ENCODE data around the gene PHF2.

Gene PHF2

DNA sequence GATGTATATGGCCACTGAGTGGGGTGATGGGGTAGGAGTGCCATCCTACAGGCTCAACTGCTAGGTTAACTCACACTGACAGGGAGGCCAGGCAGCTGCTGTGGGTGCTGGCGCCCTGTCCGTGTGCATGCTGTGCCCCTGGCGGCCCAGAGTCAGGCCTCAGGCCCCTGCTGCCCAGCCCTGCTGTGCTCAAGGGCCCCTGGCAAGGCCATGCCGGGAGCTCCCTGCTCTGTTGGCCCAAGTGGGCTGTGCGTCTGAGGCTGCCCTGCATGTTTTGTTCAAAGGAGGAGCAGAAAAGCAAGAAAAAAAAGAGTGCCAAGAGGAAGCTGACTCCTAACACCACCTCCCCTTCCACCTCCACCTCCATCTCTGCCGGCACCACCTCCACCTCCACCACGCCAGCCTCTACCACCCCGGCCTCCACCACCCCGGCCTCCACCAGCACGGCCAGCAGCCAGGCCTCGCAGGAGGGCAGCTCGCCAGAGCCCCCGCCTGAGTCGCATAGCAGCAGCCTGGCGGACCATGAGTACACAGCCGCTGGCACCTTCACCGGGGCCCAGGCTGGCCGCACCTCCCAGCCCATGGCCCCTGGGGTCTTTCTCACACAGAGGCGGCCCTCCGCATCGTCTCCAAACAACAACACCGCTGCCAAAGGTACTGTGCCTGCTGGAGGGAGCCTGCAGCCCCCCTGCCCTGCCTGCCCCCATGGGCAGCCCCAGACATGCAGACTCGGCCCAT is 100.1 kb downstream of the PHF2 start:
- H3K27me3 Mint-ChIP-seq: peaks cover 0 to under 1% of the 10 kb centered on the region in 2 donors
- DNase-seq (no peak), ATAC-seq (replicated peaks) (no peak)
- H3K4me3 Mint-ChIP-seq: no peak overlapping the region
- peaks cover 2 to 3% of the 10 kb centered on the region in 2 donors for H3K9me3 Mint-ChIP-seq
- peak overlapping the region; percentile 67 for H3K27ac Mint-ChIP-seq
- H3K36me3 Mint-ChIP-seq: peaks cover 27 to 49% of the 10 kb centered on the region in 2 donors
- peaks cover 0 to under 1% of the 10 kb centered on the region in 2 donors for H3K4me1 Mint-ChIP-seq

DNA sequence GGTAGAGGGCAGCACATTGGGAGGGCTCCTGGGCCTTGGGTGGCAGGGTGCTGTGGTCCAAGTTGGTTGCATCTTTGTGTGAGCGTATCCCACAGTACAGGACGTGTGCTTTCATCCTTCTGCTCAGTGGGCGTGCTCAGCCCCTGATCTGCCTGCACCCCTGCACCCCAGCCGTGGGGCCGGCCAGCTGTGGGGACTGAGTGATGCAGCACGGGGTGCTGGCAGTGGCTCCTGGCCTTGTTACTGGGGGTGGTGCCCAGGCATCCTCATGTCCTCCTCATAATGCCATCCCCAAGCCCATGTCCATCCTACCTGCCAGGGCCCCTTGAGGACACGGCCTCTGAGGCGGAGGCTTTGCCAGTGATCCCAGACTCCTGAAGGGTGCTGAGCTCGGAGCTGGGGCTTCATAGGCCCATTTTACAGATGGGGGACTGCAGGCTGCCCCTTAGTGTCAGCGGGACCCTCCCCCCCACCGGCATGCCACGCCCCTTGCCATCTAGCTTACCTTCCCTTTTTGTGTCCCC is 100.7 kb downstream of the PHF2 start:
- H3K36me3 Mint-ChIP-seq: peaks cover 27 to 49% of the 10 kb centered on the region in 2 donors
- no peak overlapping the region for H3K4me3 Mint-ChIP-seq
- H3K27ac Mint-ChIP-seq: no peak overlapping the region
- DNase-seq (no peak), ATAC-seq (replicated peaks) (no peak)
- H3K9me3 Mint-ChIP-seq: peaks cover 2 to 3% of the 10 kb centered on the region in 2 donors
- peaks cover 6% of the 10 kb centered on the region in 2 donors for H3K27me3 Mint-ChIP-seq
- peaks cover 1 to 6% of the 10 kb centered on the region in 2 donors for H3K4me1 Mint-ChIP-seq

DNA sequence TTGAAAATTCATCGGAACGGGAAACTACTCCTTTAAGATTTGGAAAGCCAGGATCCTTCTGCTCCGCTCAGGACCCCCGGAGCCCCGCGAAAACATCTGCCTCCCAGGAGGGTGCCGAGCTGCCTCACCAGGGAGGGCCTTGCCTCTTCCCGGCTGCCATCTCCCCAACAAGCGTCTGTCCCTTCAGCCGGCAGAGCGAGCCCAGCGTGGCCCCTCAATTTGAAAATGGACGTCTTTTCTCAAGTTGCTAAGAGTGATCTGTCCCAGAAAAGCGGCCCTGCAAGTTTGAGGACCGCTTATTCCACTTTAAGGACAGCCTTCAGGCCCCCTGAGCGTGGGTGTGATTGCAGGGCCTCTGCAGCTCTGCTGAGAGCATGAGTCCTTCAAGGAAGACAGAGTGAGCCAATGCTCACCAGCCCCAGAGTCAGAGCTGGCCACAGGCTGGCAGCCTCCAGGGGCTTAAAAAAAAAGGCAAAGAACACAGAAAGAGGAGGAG is 101.3 kb downstream of the PHF2 start:
- Mint-ChIP-seq H3K4me3 (no peak overlapping the region), H3K27me3 (peaks cover 10 to 11% of the 10 kb centered on the region in 2 donors), H3K36me3 (peaks cover 27 to 46% of the 10 kb centered on the region in 2 donors), H3K4me1 (peaks cover 3 to 9% of the 10 kb centered on the region in 2 donors), H3K9me3 (peaks cover 2 to 3% of the 10 kb centered on the region in 2 donors), H3K27ac (no peak overlapping the region)
- no peak for DNase-seq
- ATAC-seq (replicated peaks): no peak

DNA sequence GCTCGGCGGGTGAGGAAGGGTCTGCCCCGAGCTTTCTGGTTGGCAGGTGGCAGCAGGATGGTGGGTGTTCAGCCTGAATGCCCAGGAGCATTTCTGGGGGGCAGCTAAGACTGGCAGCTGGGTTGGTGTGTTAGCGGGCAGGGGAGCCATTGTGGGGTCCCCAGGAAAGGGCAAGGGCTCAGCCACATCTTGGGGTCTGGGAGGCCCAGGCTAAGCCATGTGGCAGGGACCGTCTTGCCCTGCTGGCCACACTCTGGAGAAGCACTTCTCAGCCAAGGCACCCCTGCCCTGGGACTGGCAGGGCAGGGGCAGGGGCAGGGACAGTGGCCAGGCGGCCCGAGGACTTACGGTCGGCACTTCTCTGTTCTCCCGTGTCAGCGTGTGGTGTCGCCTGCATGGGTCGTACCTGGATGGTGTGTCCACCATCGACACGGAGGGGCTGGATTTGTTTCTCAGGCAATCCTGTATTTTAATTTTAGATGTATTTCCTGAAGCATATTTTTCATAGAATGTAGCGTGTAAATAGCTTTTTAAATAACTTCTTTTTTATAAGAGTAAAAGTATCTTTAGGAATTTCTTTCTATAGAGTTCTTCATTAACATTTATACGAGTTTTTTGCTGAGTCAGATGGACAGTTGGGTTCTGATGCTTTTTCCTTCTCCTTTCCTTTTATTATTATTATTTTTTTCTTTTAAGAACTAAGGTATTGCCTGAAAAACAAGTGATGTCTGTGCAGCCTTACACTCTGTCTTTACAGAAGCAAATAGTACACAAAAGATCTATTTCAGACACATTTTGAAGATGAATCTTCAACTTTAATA is 102.0 kb downstream of the PHF2 start:
- Mint-ChIP-seq H3K27me3 (peaks cover 10 to 16% of the 10 kb centered on the region in 2 donors), H3K4me3 (no peak overlapping the region), H3K27ac (no peak overlapping the region), H3K9me3 (peaks cover 2 to 3% of the 10 kb centered on the region in 2 donors), H3K36me3 (peaks cover 22 to 39% of the 10 kb centered on the region in 2 donors), H3K4me1 (peaks cover 3 to 9% of the 10 kb centered on the region in 2 donors)
- no peak for DNase-seq
- no peak for ATAC-seq (replicated peaks)

DNA sequence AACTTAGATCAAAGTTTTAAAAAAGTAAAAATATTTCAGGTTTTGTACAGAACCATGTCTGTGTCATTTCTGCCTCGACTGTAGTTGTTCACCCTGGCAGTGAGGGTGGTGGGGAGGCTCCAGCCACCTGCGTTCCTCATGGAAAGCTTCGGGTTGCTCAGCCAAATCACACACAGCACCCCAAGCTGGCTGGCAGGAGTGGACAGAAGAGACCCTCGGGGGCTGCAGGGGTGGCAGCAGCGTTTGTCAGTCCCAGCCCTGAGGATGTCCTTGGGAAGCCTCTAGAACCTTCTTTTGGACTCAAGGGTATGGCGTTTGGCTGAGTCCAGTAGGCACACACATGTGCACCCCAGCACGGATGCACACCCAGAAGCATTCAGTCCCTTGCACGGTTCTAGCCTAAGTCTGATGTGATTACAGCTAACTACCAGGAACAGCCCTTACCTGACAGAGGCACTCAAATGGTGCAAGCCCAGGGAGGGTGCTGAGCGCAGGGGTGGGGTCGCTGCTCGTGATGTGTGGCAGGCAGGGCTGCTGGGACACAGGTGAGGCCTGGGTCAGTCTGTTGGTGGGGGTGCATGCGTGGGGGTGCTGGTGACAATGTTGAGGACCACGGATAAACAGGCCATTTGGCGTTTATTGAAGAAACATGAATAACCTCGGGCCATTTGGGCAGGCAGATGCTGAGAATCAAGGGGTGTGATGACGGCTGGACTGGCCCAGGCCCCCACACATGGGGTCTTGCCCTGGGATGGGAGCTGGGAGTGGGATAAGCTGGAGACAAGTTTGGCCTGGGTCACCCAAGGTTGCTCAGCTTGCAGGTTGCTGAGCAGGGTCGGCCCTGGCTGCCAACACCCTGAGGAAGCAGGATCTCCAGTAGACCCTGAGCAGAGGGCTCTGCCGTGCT is 103.4 kb downstream of the PHF2 start:
- Mint-ChIP-seq H3K4me1 (peaks cover 3 to 9% of the 10 kb centered on the region in 2 donors), H3K36me3 (peaks cover 22 to 30% of the 10 kb centered on the region in 2 donors), H3K9me3 (peaks cover 2 to 3% of the 10 kb centered on the region in 2 donors), H3K27ac (no peak overlapping the region), H3K4me3 (no peak overlapping the region), H3K27me3 (peaks cover 16% of the 10 kb centered on the region in 2 donors)
- peak; percentile 0 for DNase-seq
- no peak for ATAC-seq (replicated peaks)

DNA sequence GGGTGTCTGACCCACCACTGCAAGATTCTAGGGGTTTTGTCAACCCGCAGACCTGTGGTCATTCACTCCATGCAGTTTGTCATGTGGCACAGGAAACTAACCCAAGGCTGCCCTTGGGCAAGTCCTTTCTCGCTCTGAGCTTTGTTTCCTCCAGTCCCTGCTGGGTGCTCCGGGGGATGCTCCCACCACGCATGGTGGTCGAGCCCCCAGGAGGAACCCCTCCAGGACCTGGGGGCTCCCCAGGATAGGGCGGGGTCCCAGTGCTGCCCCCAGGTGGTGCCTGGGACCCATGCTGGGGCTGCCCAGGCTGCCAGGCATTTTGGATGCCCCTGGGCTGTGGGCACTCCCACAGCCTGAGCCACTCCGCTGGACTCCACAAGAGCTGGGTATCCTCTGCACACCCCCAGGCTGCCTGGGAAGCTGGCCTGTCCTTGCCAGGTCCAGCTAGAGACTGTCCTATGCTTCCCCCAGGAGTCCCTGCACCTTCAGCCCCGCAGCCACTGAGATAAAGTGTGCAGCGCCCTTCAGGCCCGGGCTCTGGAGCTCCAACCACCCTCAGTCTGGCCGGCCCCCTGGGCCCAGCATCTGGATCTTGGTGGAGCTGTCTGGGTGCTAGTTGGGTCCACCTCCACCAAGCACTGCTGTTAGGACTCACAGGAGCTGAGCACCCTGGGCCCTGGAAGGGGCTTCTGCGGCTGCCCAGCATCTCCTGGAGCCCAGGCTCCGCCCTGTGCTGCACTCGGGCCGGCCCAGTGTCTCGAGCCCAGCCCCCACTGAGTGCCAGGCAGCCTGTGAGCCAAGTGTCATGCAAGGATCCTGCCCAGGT is 104.3 kb downstream of the PHF2 start:
- Mint-ChIP-seq H3K4me3 (no peak overlapping the region), H3K36me3 (peaks cover 22 to 23% of the 10 kb centered on the region in 2 donors), H3K9me3 (peaks cover 2 to 3% of the 10 kb centered on the region in 2 donors), H3K27me3 (peaks cover 21 to 24% of the 10 kb centered on the region in 2 donors), H3K4me1 (peaks cover 3 to 9% of the 10 kb centered on the region in 2 donors), H3K27ac (no peak overlapping the region)
- ATAC-seq (replicated peaks) (no peak), DNase-seq (no peak)

DNA sequence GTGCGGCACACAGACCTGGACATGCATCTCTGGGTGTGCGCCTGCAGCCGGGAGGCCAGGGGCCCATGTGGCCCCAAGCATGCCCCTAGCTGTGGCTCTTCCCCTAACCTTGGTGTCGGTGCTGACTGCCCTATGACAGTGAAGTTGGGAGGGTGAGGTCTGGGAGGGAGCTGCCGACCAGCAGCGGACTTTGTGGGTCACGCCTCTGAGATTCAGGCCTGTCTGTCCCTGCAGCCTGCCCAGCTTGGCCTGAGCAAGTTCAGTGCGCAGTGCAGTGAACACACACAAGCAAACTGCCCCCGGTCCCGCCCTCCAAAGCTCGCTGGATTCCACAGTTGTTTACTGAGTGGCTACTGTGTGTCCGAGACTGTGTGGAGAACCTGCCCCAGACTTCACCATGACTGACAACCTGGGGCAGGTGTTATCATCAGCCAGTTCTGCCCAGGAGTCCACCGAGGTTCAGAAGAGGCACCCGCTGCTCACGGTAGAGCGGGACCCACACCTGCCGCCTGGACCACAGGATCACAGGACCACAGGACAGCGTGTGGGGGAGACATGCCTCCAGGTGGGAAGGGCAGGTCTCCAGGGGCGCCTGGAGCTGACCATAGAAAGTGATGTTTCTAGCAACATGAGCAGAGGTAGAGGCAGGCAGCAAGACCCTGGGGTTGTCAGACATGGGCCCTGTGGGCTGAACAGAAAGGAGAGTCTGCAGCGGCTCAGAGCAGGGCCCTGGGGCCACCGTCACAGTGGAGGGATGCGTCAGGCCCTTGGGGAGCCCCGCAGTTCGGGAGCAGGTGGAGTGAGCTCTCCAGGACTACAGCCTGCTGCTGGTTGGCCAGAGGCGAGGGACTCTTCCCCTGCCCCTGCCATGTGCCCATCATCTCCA is 105.1 kb downstream of the PHF2 start:
- Mint-ChIP-seq H3K27me3 (peaks cover 29 to 32% of the 10 kb centered on the region in 2 donors), H3K4me1 (peaks cover 3 to 9% of the 10 kb centered on the region in 2 donors), H3K27ac (no peak overlapping the region), H3K9me3 (peaks cover 2 to 3% of the 10 kb centered on the region in 2 donors), H3K36me3 (peaks cover 18 to 19% of the 10 kb centered on the region in 2 donors), H3K4me3 (no peak overlapping the region)
- ATAC-seq (replicated peaks) (peak; percentile 10 to 15), DNase-seq (no peak)

DNA sequence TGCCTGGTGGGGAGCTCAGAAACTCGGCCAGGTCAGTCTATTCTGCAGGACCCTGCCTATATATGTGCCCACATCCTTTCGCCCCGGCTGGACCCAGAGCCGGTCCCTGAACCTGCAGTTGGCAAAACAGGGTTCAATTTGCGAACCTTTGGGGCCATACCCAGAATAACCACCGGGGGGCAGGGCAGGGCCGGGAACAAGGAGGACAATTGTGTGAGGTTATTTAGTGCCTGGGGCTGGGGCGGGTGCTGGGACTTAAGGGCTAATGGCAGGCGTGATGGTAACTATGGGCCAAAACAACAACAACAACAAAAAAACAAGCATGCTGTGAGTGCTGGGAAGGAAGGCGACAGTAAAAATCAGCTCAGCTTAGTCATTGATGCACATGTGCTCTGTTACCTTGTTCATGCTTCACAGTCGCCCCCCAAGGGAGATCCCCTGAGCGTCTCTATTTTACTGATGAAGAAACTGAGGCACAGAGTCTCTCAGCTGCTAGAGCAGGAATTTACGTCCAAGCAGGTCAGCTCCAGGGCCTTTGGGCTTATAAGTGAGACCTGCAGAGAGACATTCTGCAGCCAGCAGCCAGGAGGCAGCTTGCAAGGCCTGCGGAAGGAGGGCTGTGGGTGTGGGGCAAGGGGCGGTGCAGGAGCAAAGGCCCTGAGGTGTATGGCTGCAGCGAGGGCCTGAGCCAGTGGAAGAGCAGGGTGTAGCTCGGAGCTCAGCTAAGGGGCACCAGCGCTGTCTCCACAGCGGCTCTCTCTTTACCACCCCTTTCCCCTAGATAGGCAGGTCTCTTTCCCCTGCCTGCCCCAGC is 106.0 kb downstream of the PHF2 start:
- ATAC-seq (replicated peaks): peak; percentile 74 to 76
- H3K27ac Mint-ChIP-seq: no peak overlapping the region

DNA sequence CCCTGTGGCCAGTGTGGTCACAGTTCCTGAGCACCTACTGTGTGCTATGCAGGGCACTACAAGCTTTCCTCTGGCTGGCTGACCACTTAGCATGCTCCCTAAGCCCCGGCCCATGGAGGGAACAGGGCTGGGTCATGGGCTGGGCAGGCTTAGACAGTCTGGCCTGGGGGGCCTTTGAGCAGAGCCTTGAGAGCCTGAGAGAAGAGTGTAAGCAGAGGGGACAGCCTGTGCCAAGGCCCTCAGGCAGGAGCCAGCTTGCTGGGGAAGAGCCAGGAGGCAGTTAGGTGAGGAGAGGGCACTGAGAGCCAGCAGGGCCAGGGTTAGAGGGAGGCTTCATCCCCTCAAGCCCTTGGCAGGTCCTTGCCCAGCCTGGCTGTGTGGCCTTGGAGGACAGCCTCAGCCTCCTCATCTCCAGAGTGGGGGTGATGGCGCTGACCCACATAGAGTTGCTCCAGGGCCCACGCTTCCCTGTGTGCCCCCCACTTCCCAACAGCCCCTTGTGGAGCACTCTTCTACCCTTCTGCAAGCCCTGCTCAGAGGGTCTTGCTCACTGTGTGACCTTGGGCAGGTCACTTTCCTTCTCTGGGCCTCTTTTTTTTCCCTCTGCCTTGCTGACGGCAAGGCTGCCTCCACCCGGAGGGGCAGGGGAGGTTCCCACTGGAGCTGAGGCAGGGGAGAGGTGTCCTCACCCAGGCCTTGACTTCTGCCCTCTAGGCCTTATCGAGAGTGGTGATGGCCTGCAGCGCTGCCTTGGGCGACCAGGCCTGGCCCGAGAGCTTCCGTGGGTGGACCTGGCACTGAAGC is 107.1 kb downstream of the PHF2 start:
- ATAC-seq (replicated peaks) (no peak), DNase-seq (no peak)
- Mint-ChIP-seq H3K4me1 (peaks cover 3 to 9% of the 10 kb centered on the region in 2 donors), H3K27me3 (peaks cover 34% of the 10 kb centered on the region in 2 donors), H3K4me3 (no peak overlapping the region), H3K9me3 (peaks cover 0 to 3% of the 10 kb centered on the region in 2 donors), H3K36me3 (peaks cover 0 to 2% of the 10 kb centered on the region in 2 donors), H3K27ac (no peak overlapping the region)

More for the DNA sequence above, 106.0 kb downstream of the PHF2 start:
- H3K9me3 Mint-ChIP-seq: peaks cover 2 to 3% of the 10 kb centered on the region in 2 donors
- H3K4me1 Mint-ChIP-seq: peaks cover 3 to 9% of the 10 kb centered on the region in 2 donors
- peaks cover 10 to 11% of the 10 kb centered on the region in 2 donors for H3K36me3 Mint-ChIP-seq
- peak; percentile 49 for DNase-seq
- H3K27me3 Mint-ChIP-seq: peaks cover 33 to 34% of the 10 kb centered on the region in 2 donors
- no peak overlapping the region for H3K4me3 Mint-ChIP-seq

DNA sequence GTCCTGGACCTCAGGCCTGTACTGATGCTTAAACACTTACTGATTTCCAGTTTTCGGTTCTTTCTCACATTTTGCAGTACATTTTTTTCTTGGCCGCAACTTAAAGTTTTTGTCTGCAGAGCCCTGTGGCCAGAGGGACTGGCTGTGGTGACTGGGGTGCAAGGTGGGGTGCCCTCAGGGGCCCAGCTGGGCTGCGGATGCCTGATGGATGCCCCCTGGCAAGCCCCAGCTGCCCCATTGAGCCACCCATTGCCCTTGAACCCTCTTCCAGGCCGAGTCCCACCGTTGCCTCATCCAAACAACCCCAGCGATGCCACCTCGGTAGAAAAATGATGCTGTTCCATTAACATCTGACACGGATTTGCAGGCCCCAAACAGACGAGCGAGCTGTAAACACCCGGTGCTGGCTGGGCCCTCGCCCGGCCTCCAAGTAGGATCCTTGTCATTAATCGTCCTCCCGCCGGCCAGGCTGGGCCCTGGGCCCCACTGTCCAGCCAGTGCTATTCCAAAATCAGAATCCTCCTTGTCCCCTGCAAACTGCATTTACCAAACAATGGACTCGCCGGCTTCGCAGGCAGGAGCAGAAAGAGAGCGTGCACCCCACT is 107.9 kb downstream of the PHF2 start:
- Mint-ChIP-seq H3K9me3 (peaks cover 0 to 7% of the 10 kb centered on the region in 2 donors), H3K4me1 (peaks cover 3 to 9% of the 10 kb centered on the region in 2 donors)

More for the DNA sequence above, 107.9 kb downstream of the PHF2 start:
- no peak for ATAC-seq (replicated peaks)
- peaks cover 34% of the 10 kb centered on the region in 2 donors for H3K27me3 Mint-ChIP-seq
- peaks cover 0 to 2% of the 10 kb centered on the region in 2 donors for H3K36me3 Mint-ChIP-seq
- no peak overlapping the region for H3K27ac Mint-ChIP-seq
- DNase-seq: no peak
- H3K4me3 Mint-ChIP-seq: no peak overlapping the region

Measured in stimulated activated naive B cell treated with anti-CD40 and anti-IgM and Interleukin-4, amounts not matched to agents 10 μg/mL and 1 μg/mL and 100 μg/mL, for 72 hours (primary cell).